DOHH2 (cell line): ENCODE results near the gene ZBTB18.

Experiments
- H3F3A ChIP-seq: fragments of 200-600 bp; sonication (generic), shearing (Covaris generic); 2 replicates; pipeline ENCODE4 v1.6.0; 2016; ENCODE audit warnings: antibody characterized with exemption, mild to moderate bottlenecking; ENCODE audit not compliant: control insufficient read depth, insufficient read depth
- H3K27ac ChIP-seq: fragments of 200-600 bp; sonication (generic); 2 replicates; pipeline ENCODE4 v1.5.1; 2014; ENCODE audit warnings: low read depth, mild to moderate bottlenecking, low read length, moderate library complexity
- H3K27me3 ChIP-seq: fragments of 200-600 bp; sonication (generic); 2 replicates; pipeline ENCODE4 v1.6.1; 2014; ENCODE audit warnings: mild to moderate bottlenecking, low read length, mixed read lengths; ENCODE audit not compliant: control insufficient read depth
- H3K36me3 ChIP-seq: fragments of 200-600 bp; sonication (generic); 2 replicates; pipeline ENCODE4 v1.6.1; 2014; ENCODE audit warnings: mild to moderate bottlenecking, low read length, moderate library complexity, mixed read lengths; ENCODE audit not compliant: control insufficient read depth
- H3K4me1 ChIP-seq: fragments of 200-600 bp; sonication (generic); 2 replicates; pipeline ENCODE4 v1.6.1; 2014; ENCODE audit warnings: mild to moderate bottlenecking, low read length, mixed read lengths; ENCODE audit not compliant: control insufficient read depth
- H3K4me2 ChIP-seq: fragments of 200-600 bp; sonication (generic); 2 replicates; pipeline ENCODE4 v1.6.0; 2014; ENCODE audit warnings: mild to moderate bottlenecking, low read length, moderate library complexity
- H3K4me3 ChIP-seq: fragments of 200-600 bp; sonication (generic); 2 replicates; pipeline ENCODE4 v1.5.1; 2014; ENCODE audit warnings: mild to moderate bottlenecking, low read length, mixed read lengths
- H3K79me2 ChIP-seq: fragments of 200-600 bp; sonication (generic); 2 replicates; pipeline ENCODE4 v1.6.1; 2014; ENCODE audit warnings: mild to moderate bottlenecking, low read length, mixed read lengths; ENCODE audit not compliant: control insufficient read depth
- H3K9me2 ChIP-seq: fragments of 200-600 bp; sonication (generic); replicated peaks from 2 replicates; pipeline ENCODE4 v1.6.1; 2014; ENCODE audit warnings: mild to moderate bottlenecking, low read length, mixed read lengths; ENCODE audit not compliant: control insufficient read depth
- H3K9me3 ChIP-seq: fragments of 200-600 bp; sonication (generic); 2 replicates; pipeline ENCODE4 v1.6.1; 2014; ENCODE audit warnings: antibody characterized with exemption, low read length, mixed read lengths; ENCODE audit not compliant: control insufficient read depth, insufficient read depth
- H4K20me1 ChIP-seq: fragments of 200-600 bp; sonication (generic); 2 replicates; pipeline ENCODE4 v1.6.0; 2014; ENCODE audit warnings: low read depth, mild to moderate bottlenecking, antibody characterized with exemption, low read length, moderate library complexity; ENCODE audit not compliant: control insufficient read depth, insufficient read depth
- CTCF ChIP-seq: fragments of 200-600 bp; sonication (generic); IDR thresholded peaks from one replicate; pipeline ENCODE4 v1.5.1; 2014; ENCODE audit warnings: antibody characterized with exemption, mild to moderate bottlenecking, low read depth, low read length; ENCODE audit not compliant: poor library complexity, severe bottlenecking
- EZH2phosphoT487 ChIP-seq: fragments of 200-600 bp; sonication (generic); IDR thresholded peaks from 2 replicates; pipeline ENCODE4 v1.6.1; 2017; ENCODE audit warnings: borderline replicate concordance, mild to moderate bottlenecking, antibody characterized with exemption, low read length, moderate library complexity, mixed read lengths

Gene ZBTB18

GRCh38 chr1:244097523-244098405 is 46.7 kb downstream of the ZBTB18 start:
- H3K36me3 ChIP-seq, result no peaks in the 10 kb centered on the region
- H3K27me3 ChIP-seq, result peaks cover 11% of the 10 kb centered on the region; the same call in 1 of the 2 replicates
- no peak overlapping the region for H3K27ac ChIP-seq
- H3K9me3 ChIP-seq, result no peaks in the 10 kb centered on the region
- H4K20me1 ChIP-seq, result no peaks in the 10 kb centered on the region
- peaks cover 5% of the 10 kb centered on the region for H3K4me1 ChIP-seq
- no peak overlapping the region for H3K4me2 ChIP-seq
- no peaks in the 10 kb centered on the region for H3K9me2 ChIP-seq
- no peaks in the 10 kb centered on the region for H3F3A ChIP-seq
- H3K4me3 ChIP-seq, result no peak overlapping the region
- TF ChIP-seq EZH2phosphoT487, result no peak
- no peak for TF ChIP-seq CTCF
- H3K79me2 ChIP-seq, result no peaks in the 10 kb centered on the region

GRCh38 chr1:244099258-244099930 is 48.3 kb downstream of the ZBTB18 start:
- no peaks in the 10 kb centered on the region for H3K9me2 ChIP-seq
- H3K4me1 ChIP-seq, result peaks cover 5% of the 10 kb centered on the region
- no peaks in the 10 kb centered on the region for H3K36me3 ChIP-seq
- H3K27ac ChIP-seq, result no peak overlapping the region
- no peaks in the 10 kb centered on the region for H3F3A ChIP-seq
- H3K4me3 ChIP-seq, result no peak overlapping the region
- H3K4me2 ChIP-seq, result no peak overlapping the region
- TF ChIP-seq CTCF (no peak), EZH2phosphoT487 (no peak)
- no peaks in the 10 kb centered on the region for H3K79me2 ChIP-seq
- H3K27me3 ChIP-seq, result peaks cover 11% of the 10 kb centered on the region; the same call in 1 of the 2 replicates
- no peaks in the 10 kb centered on the region for H4K20me1 ChIP-seq
- H3K9me3 ChIP-seq, result no peaks in the 10 kb centered on the region

GRCh38 chr1:244100276-244100675 is 49.2 kb downstream of the ZBTB18 start:
- no peaks in the 10 kb centered on the region for H3K36me3 ChIP-seq
- H3K9me2 ChIP-seq, result no peaks in the 10 kb centered on the region
- peaks cover 11% of the 10 kb centered on the region; the same call in 1 of the 2 replicates for H3K27me3 ChIP-seq
- H3F3A ChIP-seq, result no peaks in the 10 kb centered on the region
- H3K4me3 ChIP-seq, result no peak overlapping the region
- H3K9me3 ChIP-seq, result no peaks in the 10 kb centered on the region
- H3K27ac ChIP-seq, result no peak overlapping the region
- H3K4me1 ChIP-seq, result peaks cover 5% of the 10 kb centered on the region
- TF ChIP-seq EZH2phosphoT487, result no peak
- TF ChIP-seq CTCF, result no peak
- H3K79me2 ChIP-seq, result no peaks in the 10 kb centered on the region
- H3K4me2 ChIP-seq, result no peak overlapping the region
- H4K20me1 ChIP-seq, result no peaks in the 10 kb centered on the region
